Pancreas (tissue), 10 donors: Measurements from ENCODE around the gene CCDC102A. TPM values are rescaled to one million over a fixed set of nuclear protein-coding genes. Genes with fewer than 3 reads are reported as not detected.

ENCODE experiments used
- ATAC-seq, 4 donors: fragments of 200-7000 bp; cut with Tn5 transposase; one replicate each; pipeline versions ENCODE4 v1.8.0 to v1.9.1; 2020; ENCODE audit warnings: mild to moderate bottlenecking in 4 of 4, moderate library complexity in 4 of 4
- DNase-seq, 6 donors: peaks; one replicate each; pipeline ENCODE4 v3.0.0-alpha.2; 2020
- FAIRE-seq: peaks from 2 replicates; lab custom pipeline; 2012; peaks lifted over from hg19 to GRCh38; lab: Jason Lieb, UNC
- H3K27ac ChIP-seq, 4 donors: fragments of 200-600 bp; sonication (generic); 1 replicate in 3 of 4; 2 replicates in 1 of 4; pipeline versions ENCODE4 v1.5.0 to v1.8.0; 2020
- H3K27me3 ChIP-seq, 4 donors: fragments of 200-600 bp; one replicate each; pipeline ENCODE4 v1.8.0; 2021
- H3K36me3 ChIP-seq, 3 donors: fragments of 200-600 bp; sonication (generic) in 1 of 3; one replicate each; pipeline versions ENCODE4 v1.5.0 to v1.8.0; 2020 to 2021
- H3K4me1 ChIP-seq, 3 donors: fragments of 200-600 bp; one replicate each; pipeline ENCODE4 v1.8.0; 2021
- H3K4me3 ChIP-seq, 4 donors: fragments of 200-600 bp; sonication (generic) in 2 of 4; one replicate each; pipeline versions ENCODE4 v1.5.0 to v1.8.0; 2020 to 2021
- H3K9me3 ChIP-seq, 4 donors: fragments of 200-600 bp; one replicate each; pipeline ENCODE4 v1.8.0; 2021
- CTCF ChIP-seq, 4 donors: fragments of 200-600 bp; sonication (generic) in 3 of 4; IDR thresholded peaks; one replicate each; pipeline versions ENCODE4 v1.5.0 to v1.8.0; 2021; ENCODE audit warnings: antibody characterized with exemption in 4 of 4
- WGBS, 2 donors: extraction: QIAGEN DNeasy Blood & Tissue Kit; methylation state at CpG; one replicate each; pipeline ENCODE4 v1.1.7; 2013; 5-methylcytosine and 5-hydroxymethylcytosine counted together
- intact Hi-C, 3 donors: fragments of 100-400 bp; cut with DNase I; formaldehyde crosslinking; loops; one replicate each; pipeline versions ENCODE4 v1.11.1 to v1.14.2; 2022
- polyA plus RNA-seq, 2 donors: library from polyadenylated mRNA; stranded (reverse); fragments of 200-250 nt; gene quantifications; one replicate each; pipeline ENCODE4 v1.2.3, GENCODE V29; 2013
- total RNA-seq, 6 donors: library from RNA; stranded (reverse); fragmentation: NEBNext Ultra II Directional in 4 of 6; extraction: Animal tissue kit (Norgen Biotek cat#: 25700) in 4 of 6; gene quantifications; one replicate each; pipeline versions ENCODE4 v1.2.1 to v1.2.4, GENCODE V29; 2021 to 2023
- donor health status: healthy with polysubstance abuse.
- donor health status: DM: no; HTN: no; CAD: no; lungs with moderate emphysema.
- donor health status: DM: no; HTN: no; CAD: no.
- donor health status: control.
- donor health status: control.
- donor health status: Bipolar disorder and iron deficiency.
- donor health status: DM: yes; HTN: yes; CAD: no.
- donor health status: DM: no; HTN: no; CAD: no.
- donor health status: DM: no; HTN: no; CAD: no.
- donor health status: DM: yes; HTN: yes; CAD: no.

Gene CCDC102A
- total and polyA plus RNA-seq, 8 donors: 2.2 to 5.8 (median 2.9) TPM

- H3K9me3 ChIP-seq: no peaks in the 10 kb centered on the region
- DNase-seq (peak in 1 of 6 donors; percentile 67), ATAC-seq (no peak), FAIRE-seq (no peak)
- H3K27me3 ChIP-seq: no peaks in the 10 kb centered on the region
- intact Hi-C loops: loop anchor here in 2 of 3 donors (2.0 to 10.0 kb wide), 4 partner anchors 94 to 216 kb away; no protein-coding TSS in a partner anchor
- no peak overlapping the region for H3K27ac ChIP-seq
- no peaks in the 10 kb centered on the region for H3K36me3 ChIP-seq
- 87 to 90% methylated on average over 13 of the region's 13 CpGs for WGBS, 2 donors
- TF ChIP-seq CTCF (IDR thresholded peaks at IDR 0.05): no peak
- no peak overlapping the region for H3K4me3 ChIP-seq
- H3K4me1 ChIP-seq: no peaks in the 10 kb centered on the region
Observed at GRCh38 chr16:57518520-57518919, 17.9 kb downstream of the CCDC102A start.

GRCh38 chr16:57517397-57518367, 18.7 kb downstream of the CCDC102A start:
- ATAC-seq (no peak), FAIRE-seq (no peak), DNase-seq (peak in 1 of 6 donors; percentile 48)
- no peak for TF ChIP-seq CTCF (IDR thresholded peaks at IDR 0.05)
- 91 to 93% methylated on average over 31 of the region's 31 CpGs for whole genome bisulfite sequencing, 2 donors
- no peaks in the 10 kb centered on the region for H3K36me3 ChIP-seq
- H3K4me3 ChIP-seq: no peak overlapping the region
- intact Hi-C loops: loop anchor here in 2 of 3 donors (2.0 to 10.0 kb wide), 4 partner anchors 93 to 215 kb away; no protein-coding TSS in a partner anchor
- H3K27me3 ChIP-seq: no peaks in the 10 kb centered on the region
- H3K27ac ChIP-seq: no peak overlapping the region
- H3K9me3 ChIP-seq: no peaks in the 10 kb centered on the region
- no peaks in the 10 kb centered on the region for H3K4me1 ChIP-seq

- Histone ChIP-seq H3K36me3 (no peaks in the 10 kb centered on the region), H3K4me3 (no peak overlapping the region), H3K9me3 (no peaks in the 10 kb centered on the region), H3K27ac (no peak overlapping the region), H3K4me1 (no peaks in the 10 kb centered on the region), H3K27me3 (no peaks in the 10 kb centered on the region)
- intact Hi-C loops: loop anchor here in 2 of 3 donors (5.0 to 10.0 kb wide), 3 partner anchors 92 to 214 kb away; no protein-coding TSS in a partner anchor
- DNase-seq (peak in 1 of 6 donors; percentile 5), ATAC-seq (no peak), FAIRE-seq (no peak)
- TF ChIP-seq CTCF (IDR thresholded peaks at IDR 0.05): no peak
- WGBS, 2 donors: 88 to 94% methylated on average over 3 of the region's 3 CpGs
Observed at GRCh38 chr16:57516773-57517172, 19.6 kb downstream of the CCDC102A start.

GRCh38 chr16:57516176-57516725, 20.1 kb downstream of the CCDC102A start:
- ATAC-seq: no peak
- intact Hi-C loops: loop anchor here in 2 of 3 donors (5.0 to 10.0 kb wide), 3 partner anchors 91 to 214 kb away; no protein-coding TSS in a partner anchor

More at GRCh38 chr16:57516176-57516725, 20.1 kb downstream of the CCDC102A start:
- FAIRE-seq (no peak), DNase-seq (peak in 1 of 6 donors; percentile 10)
- Histone ChIP-seq H3K27me3 (no peaks in the 10 kb centered on the region), H3K27ac (no peak overlapping the region), H3K4me3 (no peak overlapping the region), H3K4me1 (no peaks in the 10 kb centered on the region), H3K9me3 (no peaks in the 10 kb centered on the region), H3K36me3 (no peaks in the 10 kb centered on the region)
- TF ChIP-seq CTCF (IDR thresholded peaks at IDR 0.05): no peak
- 83 to 87% methylated on average over 10 of the region's 10 CpGs for WGBS, 2 donors
